ENCODE data around the gene BPIFB2.

Gene BPIFB2

GRCh38 chr20:33006776-33007375 is 628 bp upstream of the BPIFB2 start:
- DNase-seq (ENCODE audit: low read depth in 2 of 2) = no peak

GRCh38 chr20:33008336-33009213 is 1.1 kb downstream of the BPIFB2 start:
- no peak for DNase-seq (ENCODE audit: low read depth in 2 of 2)

GRCh38 chr20:33009214-33010132 is 2.0 kb downstream of the BPIFB2 start:
- DNase-seq (ENCODE audit: low read depth in 2 of 2) = no peak

- no peak for DNase-seq (ENCODE audit: low read depth in 2 of 2)
Observed at GRCh38 chr20:33010133-33010504, 2.6 kb downstream of the BPIFB2 start.

- DNase-seq (ENCODE audit: low read depth in 2 of 2) = no peak
Observed at GRCh38 chr20:33010674-33011449, 3.4 kb downstream of the BPIFB2 start.

GRCh38 chr20:33012327-33013189 is 5.1 kb downstream of the BPIFB2 start:
- DNase-seq (ENCODE audit: low read depth in 2 of 2) = no peak

GRCh38 chr20:33013701-33014326 is 6.3 kb downstream of the BPIFB2 start:
- no peak for DNase-seq (ENCODE audit: low read depth in 2 of 2)

GRCh38 chr20:33014336-33015113 is 7.0 kb downstream of the BPIFB2 start:
- no peak for DNase-seq (ENCODE audit: low read depth in 2 of 2)

- no peak for DNase-seq (ENCODE audit: low read depth in 2 of 2)
Observed at GRCh38 chr20:33015114-33015484, 7.6 kb downstream of the BPIFB2 start.

- DNase-seq (ENCODE audit: low read depth in 2 of 2) = no peak
Observed at GRCh38 chr20:33015700-33016580, 8.4 kb downstream of the BPIFB2 start.

- DNase-seq (ENCODE audit: low read depth in 2 of 2) = no peak
Observed at GRCh38 chr20:33016581-33017109, 9.1 kb downstream of the BPIFB2 start.

- DNase-seq (ENCODE audit: low read depth in 2 of 2) = no peak
Observed at GRCh38 chr20:33017542-33017941, 10.0 kb downstream of the BPIFB2 start.

GRCh38 chr20:33018169-33018931 is 10.8 kb downstream of the BPIFB2 start:
- no peak for DNase-seq (ENCODE audit: low read depth in 2 of 2)

GRCh38 chr20:33019465-33020277 is 12.2 kb downstream of the BPIFB2 start:
- no peak for DNase-seq (ENCODE audit: low read depth in 2 of 2)

GRCh38 chr20:33020278-33021161 is 13.0 kb downstream of the BPIFB2 start:
- DNase-seq (ENCODE audit: low read depth in 2 of 2) = no peak
